HG03575 (cell line): ENCODE results near the gene HTR3D.
"Not testable (repeated sequence)": the region's sequence is repeated elsewhere in the genome, so short reads cannot be mapped to it uniquely, and the experiment has no call there.

Experiments
- ATAC-seq: cut with Tn5 transposase; IDR thresholded peaks from one replicate; pipeline ENCODE4 v1.9.1; 2021; ENCODE audit not compliant: unreplicated experiment, insufficient number of reproducible peaks, low FRiP score; ENCODE audit errors: extremely low read depth

Gene HTR3D, protein sequence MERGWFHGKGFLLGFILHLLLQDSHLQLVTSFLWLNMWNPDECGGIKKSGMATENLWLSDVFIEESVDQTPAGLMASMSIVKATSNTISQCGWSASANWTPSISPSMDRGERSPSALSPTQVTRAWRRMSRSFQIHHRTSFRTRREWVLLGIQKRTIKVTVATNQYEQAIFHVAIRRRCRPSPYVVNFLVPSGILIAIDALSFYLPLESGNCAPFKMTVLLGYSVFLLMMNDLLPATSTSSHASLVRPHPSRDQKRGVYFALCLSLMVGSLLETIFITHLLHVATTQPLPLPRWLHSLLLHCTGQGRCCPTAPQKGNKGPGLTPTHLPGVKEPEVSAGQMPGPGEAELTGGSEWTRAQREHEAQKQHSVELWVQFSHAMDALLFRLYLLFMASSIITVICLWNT

DNA sequence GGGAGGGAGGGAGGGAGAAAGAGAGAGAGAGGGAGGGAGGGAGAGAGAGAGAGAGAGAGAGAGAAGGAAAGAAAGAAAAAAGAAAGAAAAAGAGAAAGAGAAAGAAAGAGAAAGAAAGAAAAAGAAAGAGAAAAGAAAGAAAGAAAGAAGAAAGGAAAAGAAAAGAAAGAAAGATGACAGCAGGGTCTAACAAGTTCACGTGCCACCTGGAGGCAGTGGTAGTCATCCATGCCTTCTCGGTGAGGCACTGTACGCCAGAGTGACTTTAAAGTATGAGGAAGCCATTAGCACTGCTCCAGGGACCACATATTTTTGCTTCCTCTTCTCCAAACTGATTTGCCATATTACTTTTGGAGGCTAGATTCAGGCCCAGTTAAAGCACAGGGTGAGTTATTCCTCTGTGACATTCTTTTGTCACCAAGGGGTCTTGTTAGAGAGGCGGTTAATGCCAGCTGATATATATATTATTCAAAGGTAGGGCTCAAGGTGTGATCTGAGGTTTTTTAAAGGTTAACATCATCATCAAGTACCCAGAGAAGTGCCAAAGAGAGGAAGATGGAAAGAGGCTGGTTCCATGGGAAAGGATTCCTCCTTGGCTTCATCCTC lies at the start of gene HTR3D:
Gene HTR3D (plus strand): TSS at position 556 of the 606 bp plus-strand sequence. CDS start 0 bp downstream, at position 556.
- ATAC-seq = no peak

DNA sequence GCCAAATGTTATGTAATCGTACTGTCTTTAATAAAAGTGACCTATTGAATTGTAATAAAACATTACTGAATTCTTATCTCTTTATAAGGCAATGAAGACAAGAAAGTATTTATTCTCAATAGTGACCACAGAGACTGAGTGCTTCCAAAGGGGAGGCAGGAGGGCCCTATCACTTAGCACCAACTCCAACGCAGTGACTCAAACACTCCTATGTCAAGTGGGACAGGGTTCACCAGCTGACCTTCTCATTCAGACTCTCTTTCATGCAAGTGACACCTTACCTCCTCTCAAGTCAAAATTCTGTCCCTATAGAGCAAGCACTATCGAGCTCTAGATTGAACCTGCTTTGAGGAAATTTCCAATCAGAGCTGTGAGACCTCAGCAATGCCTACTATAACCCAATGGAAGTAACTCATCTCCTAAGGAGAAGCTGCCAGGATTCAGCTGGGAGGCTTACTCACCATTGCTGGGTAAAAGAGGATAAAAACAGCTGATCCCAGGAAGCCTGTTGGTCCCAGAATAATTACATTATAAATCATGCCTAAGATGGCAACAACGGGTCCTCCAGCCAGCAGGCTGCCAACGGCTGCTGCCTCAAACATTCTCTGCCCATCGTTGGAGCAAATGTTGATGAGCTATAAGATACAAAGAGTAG lies 49.4 kb upstream of the HTR3D start:
- ATAC-seq = no peak

DNA sequence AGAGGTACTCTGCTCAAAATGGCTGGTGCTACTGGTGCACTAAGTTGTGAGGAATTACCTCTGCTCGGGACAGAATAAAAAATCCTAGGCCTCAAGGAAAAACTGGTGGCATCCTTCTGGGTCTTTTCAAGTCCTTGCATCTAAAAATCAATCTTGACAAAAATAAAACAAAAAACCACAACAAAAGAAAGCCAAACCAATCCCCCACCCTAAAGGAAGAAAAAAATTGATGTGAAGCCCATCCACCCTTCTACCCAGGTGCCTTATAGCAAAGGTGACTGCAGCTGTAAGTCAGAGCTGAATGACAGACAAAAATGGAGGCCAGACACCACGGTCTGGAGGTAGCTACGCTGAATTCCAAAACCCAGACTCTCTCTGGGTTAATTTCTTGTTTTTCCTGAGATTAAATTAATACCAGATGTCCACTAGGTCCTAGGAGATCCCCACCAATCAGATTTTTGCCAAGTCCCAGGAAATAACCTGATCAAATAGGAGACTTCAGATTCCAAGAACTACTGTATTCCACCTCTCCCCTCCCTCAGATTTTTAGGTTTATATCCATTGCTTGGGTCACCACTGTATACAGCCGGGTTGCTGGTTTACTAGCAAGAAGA lies 47.3 kb upstream of the HTR3D start:
- ATAC-seq = no peak

DNA sequence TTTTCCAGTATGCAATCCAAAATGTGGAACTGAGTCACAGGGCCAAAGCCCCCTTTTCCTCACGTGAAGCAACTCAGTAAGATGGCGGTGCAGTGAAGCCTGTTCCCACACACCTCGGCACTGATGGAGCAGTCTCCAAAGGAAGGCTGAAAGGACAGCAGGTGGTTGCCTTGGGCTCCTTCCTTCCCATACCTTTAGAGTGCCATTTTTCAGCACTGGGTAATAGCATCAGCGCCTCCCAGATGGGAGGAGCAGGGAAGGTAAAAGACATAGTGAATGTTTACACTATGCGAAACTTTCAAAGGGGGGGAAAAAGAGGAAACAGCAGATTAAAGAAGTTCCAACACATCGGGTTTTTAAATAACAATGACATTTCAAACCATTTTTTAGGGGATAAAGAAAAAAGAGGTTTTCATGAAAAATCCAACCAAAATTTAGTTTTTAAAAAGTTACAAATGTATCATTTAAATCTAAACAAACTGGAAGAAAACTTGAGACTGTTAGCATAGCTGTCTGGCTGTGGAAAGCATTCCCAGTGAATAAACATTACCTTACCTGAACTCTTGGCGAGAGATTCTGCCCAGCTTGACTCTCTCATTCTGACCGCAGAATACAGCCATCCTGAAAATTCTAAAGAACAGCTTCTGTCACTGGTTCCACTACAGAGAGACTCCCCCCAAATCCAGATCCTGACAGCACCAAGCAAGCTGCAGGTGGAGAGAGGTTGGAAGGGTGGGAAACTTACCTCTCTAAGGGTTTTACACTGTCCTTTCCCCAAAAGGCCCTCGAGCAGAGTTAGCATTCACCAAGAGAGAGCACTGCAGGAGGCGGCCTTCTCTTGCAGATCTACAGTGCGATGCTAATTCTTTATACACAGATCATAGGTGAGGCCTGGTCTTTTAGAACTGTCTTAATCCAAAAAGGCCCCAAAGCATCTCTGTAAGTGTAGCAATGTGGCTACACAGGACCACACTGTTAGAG lies 46.5 kb upstream of the HTR3D start:
- ATAC-seq = no peak

DNA sequence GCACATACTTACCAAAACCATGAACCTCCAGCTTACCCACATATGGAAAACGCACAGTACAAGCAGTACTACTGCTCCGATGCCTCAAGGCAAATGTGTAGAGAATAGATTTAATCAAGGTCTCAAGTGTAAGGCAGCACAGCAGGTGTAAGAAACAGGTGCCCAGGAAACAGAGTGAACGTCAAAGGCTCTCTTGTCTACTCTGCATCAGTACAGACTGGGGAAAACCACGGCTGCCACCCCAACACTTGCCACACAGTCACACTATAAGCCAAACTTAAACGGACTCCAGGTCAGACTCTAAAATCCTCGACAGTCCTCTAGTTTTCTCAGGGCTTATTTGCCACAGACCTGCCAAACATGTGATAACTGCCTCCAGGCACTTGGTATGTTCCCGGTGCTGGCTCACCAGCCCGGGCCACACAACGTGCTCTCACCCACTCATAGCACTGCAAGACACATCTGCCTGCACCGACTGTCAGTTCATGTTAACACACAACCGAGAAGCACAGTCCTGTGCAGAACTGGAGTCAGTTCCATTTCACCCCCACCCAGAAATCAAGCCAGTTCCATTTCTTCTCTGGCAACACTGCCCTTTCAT lies 44.4 kb upstream of the HTR3D start:
- ATAC-seq = no peak

DNA sequence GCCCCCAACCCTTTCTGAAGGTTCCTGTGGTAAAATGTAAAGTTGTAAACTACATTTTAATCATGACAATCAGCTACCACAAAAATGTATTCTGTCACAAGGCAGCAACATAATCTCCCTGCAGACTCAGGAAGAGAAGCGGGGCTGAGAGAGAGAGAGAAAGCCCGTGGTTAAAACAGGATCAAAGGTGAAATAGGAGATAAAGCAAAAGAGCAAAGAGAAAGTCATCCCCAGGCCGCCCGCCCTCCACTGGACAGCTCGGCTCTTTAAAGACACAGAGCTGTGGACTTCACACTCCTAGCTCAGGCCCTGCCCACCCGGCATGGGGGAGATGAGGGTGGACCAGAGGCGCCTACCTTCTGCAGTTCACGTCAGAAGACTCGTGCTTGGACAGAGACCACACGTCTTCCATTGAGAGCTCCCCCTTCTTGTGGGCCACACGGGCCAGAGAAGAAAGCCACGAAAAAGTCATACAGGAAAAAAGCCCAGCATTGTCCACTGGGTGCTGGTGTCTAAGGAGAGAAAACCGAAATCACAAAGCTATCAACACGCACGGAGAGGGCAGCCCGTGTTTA lies 43.2 kb upstream of the HTR3D start:
- no peak for ATAC-seq

DNA sequence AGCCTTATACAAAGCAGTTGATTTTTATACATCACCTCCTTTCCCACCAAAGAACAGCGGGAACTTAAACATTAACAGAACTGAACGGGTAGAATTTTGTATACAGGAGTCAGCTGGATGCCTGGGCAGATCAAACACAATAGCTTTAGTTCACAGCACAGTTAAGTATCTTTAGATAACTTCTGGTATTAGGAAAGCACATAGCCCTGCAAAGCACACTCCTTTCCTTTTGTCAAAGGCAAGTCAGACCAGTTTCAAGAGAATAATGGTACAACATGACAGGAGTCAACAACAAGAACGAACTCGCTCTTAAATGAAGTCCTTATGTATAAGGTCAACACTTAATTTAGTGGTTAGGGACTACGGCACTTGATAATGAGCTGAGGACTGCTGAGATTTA lies 40.1 kb upstream of the HTR3D start:
- no peak for ATAC-seq

DNA sequence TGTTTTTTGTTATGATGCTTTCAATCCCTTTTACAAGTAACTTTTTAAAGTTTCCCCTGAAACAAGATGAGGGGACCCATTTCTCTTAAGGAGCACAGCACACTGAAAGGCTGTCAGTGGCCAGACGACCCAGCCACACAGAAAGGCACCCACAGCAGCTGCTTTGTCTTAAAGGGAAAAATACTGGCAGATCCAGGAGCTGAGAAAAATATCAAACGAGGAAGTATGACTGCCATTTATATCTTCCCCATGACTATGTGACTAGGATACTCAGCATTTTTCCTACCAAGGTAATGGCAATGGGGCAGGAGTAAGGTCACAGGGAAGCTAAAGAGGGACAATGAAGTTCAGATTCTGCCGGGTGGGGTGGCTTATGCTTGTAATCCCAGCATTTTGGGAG lies 29.8 kb upstream of the HTR3D start:
- no peak for ATAC-seq

DNA sequence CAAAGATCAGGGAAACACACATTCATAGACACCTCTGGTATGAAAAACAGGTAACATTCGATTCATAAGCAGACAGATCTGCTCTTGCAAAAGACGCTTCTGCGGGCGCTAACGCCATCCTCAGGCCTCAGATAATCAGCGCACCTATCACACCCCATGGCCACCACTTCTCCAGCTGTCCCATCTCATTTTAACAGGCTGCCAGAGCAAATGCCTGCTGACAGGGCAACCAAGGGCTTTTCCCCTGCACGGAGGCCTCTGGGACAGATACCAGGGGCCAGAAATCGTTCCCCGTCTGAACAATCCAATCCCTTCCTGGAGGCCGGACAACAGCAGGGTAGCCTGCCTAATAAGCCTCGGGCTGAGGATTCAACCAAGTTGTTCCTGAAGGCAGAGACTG lies 29.1 kb upstream of the HTR3D start:
- no peak for ATAC-seq

DNA sequence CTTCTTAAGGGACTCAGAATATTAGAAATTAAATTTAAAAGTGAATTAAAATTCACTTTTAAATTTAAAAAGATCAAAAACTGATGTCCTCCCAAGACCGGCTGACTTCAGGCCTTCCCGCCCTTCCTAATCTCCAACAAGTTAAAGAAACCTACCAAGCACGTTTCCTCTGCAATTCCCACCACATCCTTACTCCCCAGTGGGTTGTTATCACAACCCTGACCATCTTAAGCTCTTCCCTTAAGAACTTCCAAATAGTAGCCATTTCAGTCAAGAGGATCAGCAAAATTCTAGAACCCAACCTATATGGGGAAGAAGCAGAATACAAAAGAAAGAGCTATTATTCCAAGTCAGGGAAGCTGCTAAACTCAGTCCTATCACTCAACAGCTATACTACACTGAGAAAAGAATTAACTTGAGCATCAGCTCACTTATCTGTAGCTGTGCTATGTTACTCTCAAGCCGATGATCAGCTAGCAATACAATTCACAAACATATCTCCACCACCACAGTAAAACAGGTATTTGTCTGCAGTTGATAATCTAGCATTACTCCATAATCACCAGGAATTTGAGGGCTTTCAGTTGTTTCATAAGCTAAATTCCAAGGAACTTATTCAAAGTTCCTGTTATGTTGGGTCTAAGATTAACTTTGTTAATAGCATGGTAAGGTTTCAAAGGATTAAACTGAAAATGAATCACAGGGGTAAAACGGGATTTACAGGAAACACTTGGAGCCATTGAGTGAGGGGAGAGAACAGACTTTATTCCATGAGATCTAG lies 28.2 kb upstream of the HTR3D start:
- ATAC-seq = no peak

DNA sequence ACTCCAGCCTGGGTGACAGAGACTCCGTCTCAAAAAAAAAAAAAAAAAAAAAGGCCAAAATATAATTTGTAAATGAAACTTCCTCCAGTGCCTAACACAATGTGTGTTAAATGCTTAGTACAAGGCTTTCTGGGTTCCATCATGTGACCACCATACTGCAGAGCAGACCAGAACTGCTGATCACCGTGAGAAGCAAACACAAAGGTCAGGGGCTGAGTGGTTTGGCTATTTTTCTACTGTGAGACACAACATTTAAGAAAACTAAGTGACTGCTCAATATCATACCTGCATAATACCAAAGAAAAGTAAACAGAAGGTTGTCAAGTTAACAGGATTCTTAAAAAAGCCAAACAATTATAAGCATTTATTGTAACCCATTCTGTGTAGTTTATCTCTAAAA lies 27.1 kb upstream of the HTR3D start:
- ATAC-seq = no peak

DNA sequence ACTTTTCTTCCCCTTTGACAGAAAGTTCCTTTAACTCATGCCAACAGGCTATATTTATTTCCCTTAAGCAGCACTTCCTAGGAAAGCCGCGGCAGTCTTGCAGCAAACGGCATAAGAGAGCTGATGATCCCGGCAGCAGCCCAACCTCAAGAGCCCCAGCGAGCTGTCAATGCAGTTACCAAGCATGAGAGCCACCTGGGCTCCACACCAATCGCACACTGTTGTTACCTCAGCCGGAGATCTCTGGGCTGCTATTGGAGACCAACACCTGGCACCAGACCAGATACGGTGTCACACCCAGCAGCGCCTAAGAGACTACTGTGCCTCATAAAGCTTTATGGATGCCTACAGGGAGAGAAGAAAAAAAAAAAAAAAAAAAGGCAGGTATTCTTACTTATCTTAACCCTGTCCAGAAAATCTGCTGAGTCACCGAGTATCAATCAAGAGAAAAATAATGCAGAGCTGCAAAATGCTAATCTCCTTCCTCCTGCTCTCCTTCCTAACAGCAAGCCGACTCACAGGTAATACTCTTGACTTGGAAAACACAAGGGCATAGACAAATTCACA lies 25.5 kb upstream of the HTR3D start:
- peak; percentile 61 for ATAC-seq

DNA sequence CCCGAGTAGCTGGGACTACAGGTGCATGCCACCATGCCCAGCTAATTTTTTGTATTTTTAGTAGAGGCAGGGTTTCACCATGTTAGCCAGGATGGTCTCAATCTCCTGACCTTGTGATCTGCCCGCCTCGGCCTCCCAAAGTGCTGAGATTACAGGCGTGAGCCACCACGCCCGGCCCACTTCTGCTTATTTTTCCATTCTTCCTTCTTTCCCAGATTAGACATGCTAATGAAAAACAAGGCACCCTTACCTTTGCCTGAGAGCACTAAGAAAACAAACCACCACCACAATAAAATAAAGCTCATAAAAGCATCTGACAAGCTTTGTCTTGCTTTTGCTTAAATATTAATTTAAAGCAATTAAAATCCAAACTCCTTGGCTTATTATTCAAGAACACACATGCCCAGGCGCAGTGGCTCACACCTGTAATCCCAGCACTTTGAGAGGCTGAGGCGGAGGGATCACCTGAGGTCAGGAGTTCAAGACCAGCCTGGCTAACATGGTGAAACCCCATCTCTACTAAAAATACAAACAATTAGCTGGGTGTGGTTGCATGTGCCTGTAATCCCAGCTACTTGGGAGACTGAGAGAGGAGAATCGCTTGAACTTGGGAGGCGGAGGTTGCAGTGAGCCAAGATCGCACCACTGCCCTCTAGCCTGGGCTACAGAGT lies 24.3 kb upstream of the HTR3D start:
- ATAC-seq = not testable (repeated sequence)

DNA sequence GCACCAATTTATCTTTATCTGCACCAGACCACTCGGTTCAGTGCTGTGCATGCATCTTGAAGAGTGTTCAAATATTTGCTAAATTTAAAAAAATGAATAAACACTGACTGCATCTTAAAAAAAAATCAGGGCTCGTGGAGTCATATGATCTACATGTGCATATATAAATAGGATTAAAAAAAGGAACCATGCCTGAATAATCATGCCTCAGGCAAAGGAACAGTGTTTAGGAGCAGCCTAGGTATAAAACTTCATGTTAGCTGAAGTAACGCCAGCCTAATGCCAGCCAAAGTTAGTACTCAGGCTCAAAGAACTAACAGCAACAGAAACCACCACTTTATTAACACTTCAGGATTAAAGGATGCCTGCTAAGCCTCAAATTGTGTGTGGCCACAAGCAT lies 23.4 kb upstream of the HTR3D start:
- ATAC-seq = no peak

DNA sequence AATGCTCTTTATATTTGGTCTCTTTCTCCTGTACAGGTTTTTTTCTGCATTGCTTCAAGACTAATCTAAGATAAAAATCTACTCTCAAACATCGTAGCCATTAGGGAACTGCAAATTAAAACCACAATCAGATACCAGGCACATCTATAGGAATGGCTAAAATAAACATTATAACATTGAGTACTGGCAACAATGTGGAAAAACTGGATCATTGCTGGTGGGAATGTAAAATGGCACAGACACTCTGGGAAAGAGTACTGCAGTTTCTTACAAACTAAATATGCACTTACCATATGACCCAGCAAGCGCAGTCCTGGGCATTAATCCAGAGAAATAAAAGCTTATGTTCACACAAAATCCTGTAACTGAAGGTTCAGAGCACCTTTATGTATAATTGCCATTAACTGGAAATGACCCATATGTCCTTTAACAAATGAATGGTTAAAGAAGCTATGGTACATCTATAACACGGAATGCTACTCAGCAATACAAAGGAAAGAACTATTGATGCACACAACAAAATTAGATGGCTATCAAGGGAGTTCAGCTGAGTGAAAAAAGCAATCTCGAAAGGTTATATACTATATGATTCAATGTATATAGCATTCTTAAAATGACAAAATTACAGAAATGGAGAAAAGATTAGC lies 20.2 kb upstream of the HTR3D start:
- no peak for ATAC-seq
